PC-3 (cell line): ENCODE measurements around the gene KCNB1. TPM values are rescaled to one million over a fixed set of nuclear protein-coding genes. Genes with fewer than 3 reads are reported as not detected.

Experiments
- ATAC-seq: fragments of 200-7000 bp; cut with Tn5 transposase; 2 replicates; pipeline ENCODE4 v1.9.1; 2020; ENCODE audit warnings: mild to moderate bottlenecking, moderate library complexity
- BruUV-seq: library from RNA; stranded (reverse); fragments of 400-500 nt; replicated peaks from 2 replicates; lab custom pipeline; 2021; lab: Mats Ljungman, UMichigan
- CTCF ChIA-PET: fragments of 300-600 bp; sonication (Branson Sonifier 250); formaldehyde crosslinking; loops from one replicate; lab custom pipeline; 2022; ENCODE audit warnings: antibody characterized with exemption; lab: Charles Lee
- POLR2A ChIA-PET: fragments of 300-600 bp; sonication (Branson Sonifier 250); formaldehyde crosslinking; loops from one replicate; lab custom pipeline; 2022; ENCODE audit warnings: antibody characterized with exemption; ENCODE audit not compliant: unreplicated experiment; lab: Charles Lee
- DNase-seq: peaks from one replicate; pipeline ENCODE4 v3.0.0-alpha.2; 2015
- H2AFZ ChIP-seq: fragments of 300-600 bp; sonication (generic); 2 replicates; pipeline ENCODE4 v1.6.0; 2016; ENCODE audit warnings: antibody characterized with exemption, low read length
- H3F3A ChIP-seq: fragments of 300-600 bp; sonication (generic); one replicate; pipeline ENCODE4 v1.6.0; 2017; ENCODE audit warnings: antibody characterized with exemption, low read length, control low read depth, mild to moderate bottlenecking; ENCODE audit not compliant: unreplicated experiment
- H3K27ac ChIP-seq: fragments of 300-600 bp; sonication (generic); 2 replicates; pipeline ENCODE4 v1.5.1; 2016; ENCODE audit warnings: mild to moderate bottlenecking, low read length
- H3K27me3 ChIP-seq: fragments of 300-600 bp; sonication (generic); 2 replicates; pipeline ENCODE4 v1.6.1; 2016; ENCODE audit warnings: low read length, mixed read lengths
- H3K36me3 ChIP-seq: fragments of 300-600 bp; sonication (generic); 2 replicates; pipeline ENCODE4 v1.6.1; 2016; ENCODE audit warnings: low read depth, mixed run types, low read length, mixed read lengths
- H3K4me1 ChIP-seq: fragments of 300-600 bp; sonication (generic); 2 replicates; pipeline ENCODE4 v1.5.1; 2016; ENCODE audit warnings: low read length; ENCODE audit not compliant: insufficient read depth
- H3K4me2 ChIP-seq: fragments of 300-600 bp; sonication (generic); 2 replicates; pipeline ENCODE4 v1.6.0; 2016; ENCODE audit warnings: low read length
- H3K4me3 ChIP-seq: fragments of 300-600 bp; sonication (generic); 2 replicates; pipeline ENCODE4 v1.5.1; 2016; ENCODE audit warnings: mild to moderate bottlenecking, low read length, mixed read lengths
- H3K79me2 ChIP-seq: fragments of 300-600 bp; sonication (generic); 2 replicates; pipeline ENCODE4 v1.6.1; 2017; ENCODE audit warnings: low read length, mixed read lengths
- H3K9ac ChIP-seq: fragments of 300-600 bp; sonication (generic); 2 replicates; pipeline ENCODE4 v1.6.0; 2016; ENCODE audit warnings: mild to moderate bottlenecking, low read length
- H3K9me2 ChIP-seq: fragments of 300-600 bp; sonication (generic); replicated peaks from 2 replicates; pipeline ENCODE4 v1.6.1; 2016; ENCODE audit warnings: mixed run types, low read length, mixed read lengths
- H3K9me3 ChIP-seq: fragments of 300-600 bp; sonication (generic); 2 replicates; pipeline ENCODE4 v1.6.1; 2016; ENCODE audit warnings: low read length, mixed read lengths
- H4K20me1 ChIP-seq: fragments of 300-600 bp; sonication (generic); 2 replicates; pipeline ENCODE4 v1.6.1; 2016; ENCODE audit warnings: low read length, mixed read lengths
- CTCF ChIP-seq: fragments of 300-600 bp; sonication (generic); conservative IDR thresholded peaks from 2 replicates; pipeline ENCODE4 v1.5.1; 2017; ENCODE audit warnings: antibody characterized with exemption, low read depth, mild to moderate bottlenecking, low read length
- EZH2 ChIP-seq: fragments of 300-600 bp; sonication (generic); IDR thresholded peaks from one replicate; pipeline ENCODE4 v1.6.1; 2017; ENCODE audit warnings: antibody characterized with exemption, mild to moderate bottlenecking, low read length; ENCODE audit not compliant: unreplicated experiment
- EZH2phosphoT487 ChIP-seq: fragments of 300-600 bp; sonication (generic); IDR thresholded peaks from 2 replicates; pipeline ENCODE4 v1.6.1; 2018; ENCODE audit warnings: mild to moderate bottlenecking, antibody characterized with exemption, low read length, borderline replicate concordance
- intact Hi-C: fragments of 100-400 bp; cut with micrococcal nuclease; formaldehyde crosslinking; loops from 2 replicates; pipeline ENCODE4 v1.9.0; 2023
- total RNA-seq: library from RNA; depleted of rRNA; stranded (reverse); fragments of >200 nt; gene quantifications from 2 replicates; pipeline ENCODE4 v1.2.3, GENCODE V29; 2014

Gene KCNB1
- total RNA-seq, 1 experiment from 2014 or later, result 0.04 TPM

DNA sequence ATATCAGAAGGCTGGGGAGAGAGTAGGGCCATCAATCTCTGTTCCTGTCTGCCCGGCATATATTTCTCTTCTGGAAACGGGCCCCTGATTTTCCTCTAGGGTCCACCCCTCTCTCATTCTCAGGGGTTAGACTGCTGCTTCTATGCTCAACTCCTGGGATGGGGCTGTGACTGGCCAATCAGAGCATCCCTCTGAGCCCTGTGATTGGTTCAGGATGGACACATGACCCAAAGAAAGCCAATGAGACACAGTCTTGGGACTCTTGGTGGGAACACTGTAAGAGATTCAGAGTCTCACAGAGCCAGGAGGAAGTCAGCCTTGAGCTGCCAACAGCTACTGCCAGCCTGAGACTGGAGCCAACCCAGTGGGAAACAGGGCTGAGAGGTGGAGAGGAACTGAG, 31.0 kb upstream of the KCNB1 start:
- ChIA-PET CTCF (no interaction called here), POLR2A (no interaction called here)
- DNase-seq (no peak), ATAC-seq (no peak)
- no peaks in the 10 kb centered on the region for H3F3A ChIP-seq
- no peaks in the 10 kb centered on the region for H3K79me2 ChIP-seq
- no peaks in the 10 kb centered on the region for H3K9me2 ChIP-seq
- TF ChIP-seq CTCF (no peak), EZH2phosphoT487 (no peak), EZH2 (no peak)
- H3K36me3 ChIP-seq, result no peaks in the 10 kb centered on the region
- H3K9me3 ChIP-seq, result no peaks in the 10 kb centered on the region
- no peak overlapping the region for H3K9ac ChIP-seq
- no peak overlapping the region for H3K4me2 ChIP-seq
- no peak overlapping the region for H3K27ac ChIP-seq
- no peak overlapping the region for H2AFZ ChIP-seq
- BruUV-seq, result no TSS peak
- intact Hi-C loops, result no loop called here
- H4K20me1 ChIP-seq, result no peaks in the 10 kb centered on the region
- no peak overlapping the region for H3K4me3 ChIP-seq
- peaks cover 10% of the 10 kb centered on the region; the same call in 1 of the 2 replicates for H3K4me1 ChIP-seq
- H3K27me3 ChIP-seq, result peaks cover 72% of the 10 kb centered on the region

DNA sequence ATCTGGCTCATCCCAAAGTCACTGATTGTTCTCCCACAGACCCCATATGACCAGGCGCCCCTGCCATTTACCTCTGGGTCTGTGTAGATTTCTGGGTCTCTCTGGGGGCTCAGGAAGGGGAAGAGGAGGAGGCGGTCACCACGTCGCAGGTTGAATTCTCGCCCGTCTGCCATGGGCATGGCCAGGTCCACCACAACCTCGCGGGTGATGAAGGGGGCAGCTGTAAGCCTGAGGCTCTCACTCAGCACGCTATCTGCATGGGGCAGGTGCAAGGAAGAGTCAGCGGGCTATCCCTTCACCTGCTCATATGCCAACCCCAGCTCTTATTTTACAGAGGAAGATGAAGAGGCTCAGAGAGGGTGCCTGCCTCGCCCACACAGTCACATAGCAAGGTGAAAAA, 30.5 kb upstream of the KCNB1 start:
- POLR2A ChIA-PET, result no interaction called here
- Histone ChIP-seq H4K20me1 (no peaks in the 10 kb centered on the region), H3K9me2 (no peaks in the 10 kb centered on the region), H3K4me3 (no peak overlapping the region), H3K27me3 (peaks cover 72% of the 10 kb centered on the region), H3F3A (no peaks in the 10 kb centered on the region), H2AFZ (no peak overlapping the region), H3K4me2 (no peak overlapping the region), H3K9me3 (no peaks in the 10 kb centered on the region), H3K27ac (no peak overlapping the region), H3K9ac (no peak overlapping the region), H3K79me2 (no peaks in the 10 kb centered on the region), H3K4me1 (peaks cover 10% of the 10 kb centered on the region; the same call in 1 of the 2 replicates), H3K36me3 (no peaks in the 10 kb centered on the region)
- intact Hi-C loops, result no loop called here
- no peak for DNase-seq
- no TSS peak for BruUV-seq
- ATAC-seq, result no peak
- TF ChIP-seq EZH2phosphoT487 (no peak), EZH2 (no peak), CTCF (no peak)
- CTCF ChIA-PET, result no interaction called here

- POLR2A ChIA-PET, result no interaction called here
- DNase-seq, result no peak
- no TSS peak for BruUV-seq
Observed at GRCh38 chr20:49511788-49512525, 29.5 kb upstream of the KCNB1 start.

More at GRCh38 chr20:49511788-49512525, 29.5 kb upstream of the KCNB1 start:
- Histone ChIP-seq H3K4me1 (peaks cover 6% of the 10 kb centered on the region; the same call in 1 of the 2 replicates), H2AFZ (no peak overlapping the region), H3K79me2 (no peaks in the 10 kb centered on the region), H3F3A (no peaks in the 10 kb centered on the region), H3K36me3 (no peaks in the 10 kb centered on the region), H3K4me2 (no peak overlapping the region), H3K4me3 (no peak overlapping the region), H3K9me2 (no peaks in the 10 kb centered on the region), H4K20me1 (no peaks in the 10 kb centered on the region), H3K9me3 (no peaks in the 10 kb centered on the region), H3K27me3 (peaks cover 82% of the 10 kb centered on the region), H3K27ac (no peak overlapping the region), H3K9ac (no peak overlapping the region)
- ATAC-seq, result no peak
- CTCF ChIA-PET, result no interaction called here
- intact Hi-C loops, result no loop called here
- TF ChIP-seq CTCF (no peak), EZH2phosphoT487 (no peak), EZH2 (no peak)
